DND-41 (cell line): ENCODE results near the gene BRSK2.

Experiments
- ATAC-seq: fragments of 200-7000 bp; cut with Tn5 transposase; 3 replicates; pipeline ENCODE4 v1.9.1; 2021; ENCODE audit warnings: low read depth; ENCODE audit not compliant: insufficient read depth
- DNase-seq: peaks from one replicate; pipeline ENCODE4 v3.0.0-alpha.2; 2020
- H2AFZ ChIP-seq: 2 replicates; pipeline ENCODE4 v1.6.0; 2012; ENCODE audit warnings: low read depth, low read length
- H3K27ac ChIP-seq: 2 replicates; pipeline ENCODE4 v1.5.1; 2012; ENCODE audit warnings: low read length, inconsistent platforms
- H3K27me3 ChIP-seq: fragments of 200-600 bp; sonication (generic); 2 replicates; pipeline ENCODE4 v1.6.0; 2012; ENCODE audit warnings: low read length, mild to moderate bottlenecking, inconsistent platforms; ENCODE audit not compliant: insufficient read depth, poor library complexity
- H3K36me3 ChIP-seq: 2 replicates; pipeline ENCODE4 v1.5.1; 2012; ENCODE audit warnings: low read length, inconsistent platforms; ENCODE audit not compliant: insufficient read depth
- H3K4me1 ChIP-seq: 2 replicates; pipeline ENCODE4 v1.5.1; 2012; ENCODE audit warnings: mild to moderate bottlenecking, low read length; ENCODE audit not compliant: insufficient read depth
- H3K4me2 ChIP-seq: 2 replicates; pipeline ENCODE4 v1.6.0; 2012; ENCODE audit warnings: mild to moderate bottlenecking, moderate library complexity, low read length, inconsistent platforms; ENCODE audit not compliant: insufficient read depth
- H3K4me3 ChIP-seq, 2 experiments: fragments of 200-600 bp in 1 of 2; shearing (Covaris generic) in 1 of 2; 2 replicates each; pipeline ENCODE4 v1.5.1; 2012 to 2016; ENCODE audit warnings: inconsistent platforms in 2 of 2, low read length in 2 of 2, mild to moderate bottlenecking in 2 of 2, low read depth in 1 of 2, moderate library complexity in 1 of 2
- H3K79me2 ChIP-seq: 2 replicates; pipeline ENCODE4 v1.6.0; 2012; ENCODE audit warnings: low read length, inconsistent platforms; ENCODE audit not compliant: insufficient read depth
- H3K9ac ChIP-seq: 2 replicates; pipeline ENCODE4 v1.6.0; 2012; ENCODE audit warnings: low read depth, mild to moderate bottlenecking, inconsistent platforms, low read length, moderate library complexity
- H3K9me3 ChIP-seq: 2 replicates; pipeline ENCODE4 v1.5.1; 2012; ENCODE audit warnings: low read length, moderate library complexity, mild to moderate bottlenecking, inconsistent platforms; ENCODE audit not compliant: insufficient read depth, severe bottlenecking
- H4K20me1 ChIP-seq: 2 replicates; pipeline ENCODE4 v1.6.0; 2012; ENCODE audit warnings: low read length; ENCODE audit not compliant: insufficient read depth
- CTCF ChIP-seq: IDR thresholded peaks from 2 replicates; pipeline ENCODE4 v1.5.1; 2012; ENCODE audit warnings: borderline replicate concordance, low read length, moderate library complexity, mild to moderate bottlenecking; ENCODE audit not compliant: poor library complexity, severe bottlenecking; ENCODE audit errors: extremely low read depth
- EZH2 ChIP-seq: IDR thresholded peaks from 3 replicates; pipeline ENCODE4 v1.6.1; 2012; ENCODE audit warnings: borderline replicate concordance, low read depth, mild to moderate bottlenecking, moderate library complexity, low read length, inconsistent platforms; ENCODE audit not compliant: severe bottlenecking

BRSK2 gene

GRCh38 chr11:1480555-1481482 is 91.1 kb downstream of the BRSK2 start:
- Histone ChIP-seq H2AFZ (no peak overlapping the region), H3K9me3 (no peaks in the 10 kb centered on the region), H3K4me2 (no peak overlapping the region), H3K79me2 (peaks cover 39% of the 10 kb centered on the region), H3K4me3 (no peak overlapping the region), H3K36me3 (peaks cover 48% of the 10 kb centered on the region), H4K20me1 (peaks cover 78% of the 10 kb centered on the region), H3K9ac (no peak overlapping the region), H3K27ac (no peak overlapping the region), H3K4me1 (no peaks in the 10 kb centered on the region), H3K27me3 (no peaks in the 10 kb centered on the region)
- no peak for ATAC-seq
- no peak for TF ChIP-seq CTCF
- TF ChIP-seq EZH2: no peak
- no peak for DNase-seq

- Histone ChIP-seq H3K9me3 (no peaks in the 10 kb centered on the region), H3K4me2 (no peak overlapping the region), H3K27me3 (no peaks in the 10 kb centered on the region), H4K20me1 (peaks cover 80% of the 10 kb centered on the region), H3K4me3 (no peak overlapping the region), H3K36me3 (peaks cover 42% of the 10 kb centered on the region), H3K79me2 (peaks cover 45% of the 10 kb centered on the region), H3K27ac (no peak overlapping the region), H3K4me1 (no peaks in the 10 kb centered on the region), H3K9ac (no peak overlapping the region), H2AFZ (no peak overlapping the region)
- no peak for ATAC-seq
- DNase-seq: no peak
- no peak for TF ChIP-seq EZH2
- TF ChIP-seq CTCF: no peak
These were observed 91.7 kb downstream of the BRSK2 start for GRCh38 chr11:1481483-1481825.

- H4K20me1 ChIP-seq: peaks cover 83% of the 10 kb centered on the region
- H3K27ac ChIP-seq: no peak overlapping the region
- no peak for ATAC-seq
- no peaks in the 10 kb centered on the region for H3K9me3 ChIP-seq
- peaks cover 37% of the 10 kb centered on the region for H3K36me3 ChIP-seq
- no peak overlapping the region for H3K4me3 ChIP-seq
- no peak overlapping the region for H2AFZ ChIP-seq
- H3K4me1 ChIP-seq: no peaks in the 10 kb centered on the region
- H3K27me3 ChIP-seq: no peaks in the 10 kb centered on the region
- no peak for DNase-seq
- no peak overlapping the region for H3K9ac ChIP-seq
- no peak overlapping the region for H3K4me2 ChIP-seq
- no peak for TF ChIP-seq CTCF
- no peak for TF ChIP-seq EZH2
- peaks cover 47% of the 10 kb centered on the region for H3K79me2 ChIP-seq
These were observed 92.2 kb downstream of the BRSK2 start for GRCh38 chr11:1481861-1482441.
